SK-N-SH (cell line): ENCODE results near the gene ANXA8.

Source experiments
- CTCF ChIP-seq: fragments of 200-600 bp; sonication (generic); IDR thresholded peaks from 2 replicates; pipeline ENCODE4 v1.6.1; 2017; ENCODE audit warnings: antibody characterized with exemption, mild to moderate bottlenecking, moderate library complexity
- FOSL2 ChIP-seq: IDR thresholded peaks from 2 replicates; pipeline ENCODE4 v1.4.0; 2012; ENCODE audit warnings: low read depth, mild to moderate bottlenecking, moderate library complexity, borderline replicate concordance

- TF ChIP-seq CTCF = no peak
- TF ChIP-seq FOSL2 = no peak
Measured at GRCh38 chr10:47453141-47454007, 30.5 kb downstream of the ANXA8 start.
